Effector memory CD8-positive, alpha-beta T cell (primary cell): ENCODE results near the gene ACOXL.

ENCODE experiments used
- ATAC-seq: fragments of 150-1000 bp; cut with Tn5 transposase; replicated peaks from 2 replicates; pipeline ENCODE4 v1.10.0; 2021; ENCODE audit warnings: mild to moderate bottlenecking, moderate library complexity
- DNase-seq, 3 experiments: peaks; one replicate each; pipeline ENCODE4 v3.0.0; 2021
- H3K27ac Mint-ChIP-seq, 2 donors: one replicate each; pipeline ENCODE4 v1.8.0; 2022; ENCODE audit warnings: mild to moderate bottlenecking in 2 of 2, mixed read lengths in 2 of 2, moderate library complexity in 2 of 2
- H3K27me3 Mint-ChIP-seq, 2 donors: one replicate each; pipeline ENCODE4 v1.8.0; 2022; ENCODE audit warnings: mixed read lengths in 2 of 2
- H3K36me3 Mint-ChIP-seq: one replicate; pipeline ENCODE4 v1.8.0; 2022; ENCODE audit warnings: mild to moderate bottlenecking, moderate library complexity, mixed read lengths; ENCODE audit not compliant: insufficient read depth
- H3K4me1 Mint-ChIP-seq, 2 donors: one replicate each; pipeline ENCODE4 v1.8.0; 2022; ENCODE audit warnings: low read depth in 2 of 2, mixed read lengths in 2 of 2
- H3K4me3 Mint-ChIP-seq, 2 donors: one replicate each; pipeline ENCODE4 v1.8.0; 2022; ENCODE audit warnings: mild to moderate bottlenecking in 2 of 2, mixed read lengths in 2 of 2, moderate library complexity in 2 of 2
- H3K9me3 Mint-ChIP-seq, 2 donors: one replicate each; pipeline ENCODE4 v1.8.0; 2022; ENCODE audit warnings: mixed read lengths in 2 of 2

Gene ACOXL

GRCh38 chr2:111025288-111025687 lies 292.9 kb downstream of the ACOXL start:
- no peak overlapping the region for H3K4me3 Mint-ChIP-seq
- H3K9me3 Mint-ChIP-seq: no peaks in the 10 kb centered on the region
- peaks cover 2 to 11% of the 10 kb centered on the region in 2 donors for H3K4me1 Mint-ChIP-seq
- no peak overlapping the region for H3K27ac Mint-ChIP-seq
- ATAC-seq (no peak), DNase-seq (no peak)
- no peaks in the 10 kb centered on the region for H3K36me3 Mint-ChIP-seq
- peaks cover 0 to 4% of the 10 kb centered on the region in 2 donors for H3K27me3 Mint-ChIP-seq

GRCh38 chr2:111028720-111029119 lies 296.3 kb downstream of the ACOXL start:
- H3K4me1 Mint-ChIP-seq: peaks cover 9 to 19% of the 10 kb centered on the region in 2 donors
- no peak for DNase-seq
- H3K4me3 Mint-ChIP-seq: no peak overlapping the region
- no peak overlapping the region for H3K27ac Mint-ChIP-seq
- ATAC-seq: no peak
- H3K27me3 Mint-ChIP-seq: peaks cover 0 to 31% of the 10 kb centered on the region in 2 donors
- H3K9me3 Mint-ChIP-seq: no peaks in the 10 kb centered on the region
- H3K36me3 Mint-ChIP-seq: no peaks in the 10 kb centered on the region

- Mint-ChIP-seq H3K4me3 (no peak overlapping the region), H3K4me1 (peaks cover 9 to 19% of the 10 kb centered on the region in 2 donors), H3K36me3 (no peaks in the 10 kb centered on the region), H3K9me3 (no peaks in the 10 kb centered on the region), H3K27ac (no peak overlapping the region), H3K27me3 (peaks cover 2 to 31% of the 10 kb centered on the region in 2 donors)
- DNase-seq (no peak), ATAC-seq (no peak)
Measured at GRCh38 chr2:111029181-111029927, 297.0 kb downstream of the ACOXL start.

GRCh38 chr2:111030260-111030891 lies 298.0 kb downstream of the ACOXL start:
- no peak for ATAC-seq

GRCh38 chr2:111030945-111031344 lies 298.6 kb downstream of the ACOXL start:
- ATAC-seq (no peak), DNase-seq (no peak)
- Mint-ChIP-seq H3K27me3 (peaks cover 9 to 35% of the 10 kb centered on the region in 2 donors), H3K9me3 (no peaks in the 10 kb centered on the region), H3K4me3 (no peak overlapping the region), H3K36me3 (no peaks in the 10 kb centered on the region), H3K4me1 (peaks cover 9 to 14% of the 10 kb centered on the region in 2 donors), H3K27ac (no peak overlapping the region)

More at GRCh38 chr2:111030260-111030891, 298.0 kb downstream of the ACOXL start:
- H3K9me3 Mint-ChIP-seq: no peaks in the 10 kb centered on the region
- H3K36me3 Mint-ChIP-seq: no peaks in the 10 kb centered on the region
- peak overlapping the region in 1 of 2 donors; percentile 31 for H3K4me3 Mint-ChIP-seq
- peaks cover 6 to 31% of the 10 kb centered on the region in 2 donors for H3K27me3 Mint-ChIP-seq
- peaks cover 9 to 16% of the 10 kb centered on the region in 2 donors for H3K4me1 Mint-ChIP-seq
- DNase-seq: no peak
- no peak overlapping the region for H3K27ac Mint-ChIP-seq

GRCh38 chr2:111031546-111032478 lies 299.4 kb downstream of the ACOXL start:
- ATAC-seq (no peak), DNase-seq (no peak)
- Mint-ChIP-seq H3K27me3 (peaks cover 18 to 43% of the 10 kb centered on the region in 2 donors), H3K9me3 (no peaks in the 10 kb centered on the region), H3K27ac (no peak overlapping the region), H3K4me3 (no peak overlapping the region), H3K36me3 (no peaks in the 10 kb centered on the region), H3K4me1 (peaks cover 9 to 14% of the 10 kb centered on the region in 2 donors)

- DNase-seq: no peak
- Mint-ChIP-seq H3K27me3 (peaks cover 22 to 54% of the 10 kb centered on the region in 2 donors), H3K4me3 (no peak overlapping the region), H3K9me3 (no peaks in the 10 kb centered on the region), H3K4me1 (peaks cover 9 to 14% of the 10 kb centered on the region in 2 donors), H3K27ac (no peak overlapping the region), H3K36me3 (no peaks in the 10 kb centered on the region)
- no peak for ATAC-seq
Measured at GRCh38 chr2:111032721-111033429, 300.5 kb downstream of the ACOXL start.

- Mint-ChIP-seq H3K9me3 (no peaks in the 10 kb centered on the region), H3K4me3 (no peak overlapping the region), H3K36me3 (no peaks in the 10 kb centered on the region), H3K27me3 (peaks cover 22 to 56% of the 10 kb centered on the region in 2 donors), H3K4me1 (peaks cover 9 to 14% of the 10 kb centered on the region in 2 donors), H3K27ac (no peak overlapping the region)
- no peak for ATAC-seq
- DNase-seq: no peak
Measured at GRCh38 chr2:111034146-111034545, 301.8 kb downstream of the ACOXL start.

- Mint-ChIP-seq H3K27me3 (peaks cover 22 to 56% of the 10 kb centered on the region in 2 donors), H3K9me3 (no peaks in the 10 kb centered on the region), H3K4me1 (peaks cover 9 to 14% of the 10 kb centered on the region in 2 donors), H3K4me3 (no peak overlapping the region), H3K36me3 (no peaks in the 10 kb centered on the region), H3K27ac (no peak overlapping the region)
- no peak for ATAC-seq
- no peak for DNase-seq
Measured at GRCh38 chr2:111034606-111035005, 302.2 kb downstream of the ACOXL start.

GRCh38 chr2:111035830-111036441 lies 303.6 kb downstream of the ACOXL start:
- H3K4me3 Mint-ChIP-seq: no peak overlapping the region
- H3K27me3 Mint-ChIP-seq: peaks cover 29 to 56% of the 10 kb centered on the region in 2 donors
- no peak overlapping the region for H3K27ac Mint-ChIP-seq
- DNase-seq (no peak), ATAC-seq (no peak)
- no peaks in the 10 kb centered on the region for H3K9me3 Mint-ChIP-seq
- no peaks in the 10 kb centered on the region for H3K36me3 Mint-ChIP-seq
- peaks cover 1 to 2% of the 10 kb centered on the region in 2 donors for H3K4me1 Mint-ChIP-seq

- Mint-ChIP-seq H3K4me1 (no peaks in the 10 kb centered on the region), H3K27ac (no peak overlapping the region), H3K9me3 (no peaks in the 10 kb centered on the region), H3K27me3 (peaks cover 31 to 53% of the 10 kb centered on the region in 2 donors), H3K36me3 (no peaks in the 10 kb centered on the region), H3K4me3 (no peak overlapping the region)
- DNase-seq (no peak), ATAC-seq (no peak)
Measured at GRCh38 chr2:111037128-111037527, 304.8 kb downstream of the ACOXL start.

- Mint-ChIP-seq H3K4me3 (no peak overlapping the region), H3K4me1 (peaks cover 0 to 3% of the 10 kb centered on the region in 2 donors), H3K27me3 (peaks cover 30 to 53% of the 10 kb centered on the region in 2 donors), H3K36me3 (no peaks in the 10 kb centered on the region), H3K9me3 (no peaks in the 10 kb centered on the region), H3K27ac (no peak overlapping the region)
- ATAC-seq (no peak), DNase-seq (no peak)
Measured at GRCh38 chr2:111039628-111040383, 307.4 kb downstream of the ACOXL start.
